Stimulated activated CD4-positive, alpha-beta T cell treated with anti-CD3 and anti-CD28 coated beads, Interleukin-4, amount 100 ng/mL, for 4 hours (primary cell): ENCODE data around the gene ARHGEF28.

Source experiments
- DNase-seq, 2 experiments: peaks; one replicate each; pipeline ENCODE4 v3.0.0-alpha.2; 2020

Gene ARHGEF28

DNA sequence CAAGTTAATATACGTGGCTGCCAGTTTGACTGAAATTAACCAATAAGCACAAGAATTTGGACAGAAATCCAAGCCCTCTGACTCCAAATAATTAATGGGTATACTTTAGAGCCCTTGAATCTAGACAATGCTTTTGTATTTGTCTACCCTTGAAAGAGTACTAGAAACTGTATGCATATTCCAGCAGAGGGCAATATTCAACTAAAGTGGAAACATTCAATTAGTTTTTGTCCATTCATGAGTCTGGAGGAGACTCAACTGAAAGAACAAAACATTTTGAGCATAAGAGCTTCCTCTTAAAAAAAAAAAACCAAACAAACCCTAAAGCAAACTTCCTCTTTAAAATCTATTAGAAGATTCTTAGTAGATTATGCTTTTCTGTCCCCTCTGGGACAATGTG lies 157.8 kb downstream of the ARHGEF28 start:
- no peak for DNase-seq

DNA sequence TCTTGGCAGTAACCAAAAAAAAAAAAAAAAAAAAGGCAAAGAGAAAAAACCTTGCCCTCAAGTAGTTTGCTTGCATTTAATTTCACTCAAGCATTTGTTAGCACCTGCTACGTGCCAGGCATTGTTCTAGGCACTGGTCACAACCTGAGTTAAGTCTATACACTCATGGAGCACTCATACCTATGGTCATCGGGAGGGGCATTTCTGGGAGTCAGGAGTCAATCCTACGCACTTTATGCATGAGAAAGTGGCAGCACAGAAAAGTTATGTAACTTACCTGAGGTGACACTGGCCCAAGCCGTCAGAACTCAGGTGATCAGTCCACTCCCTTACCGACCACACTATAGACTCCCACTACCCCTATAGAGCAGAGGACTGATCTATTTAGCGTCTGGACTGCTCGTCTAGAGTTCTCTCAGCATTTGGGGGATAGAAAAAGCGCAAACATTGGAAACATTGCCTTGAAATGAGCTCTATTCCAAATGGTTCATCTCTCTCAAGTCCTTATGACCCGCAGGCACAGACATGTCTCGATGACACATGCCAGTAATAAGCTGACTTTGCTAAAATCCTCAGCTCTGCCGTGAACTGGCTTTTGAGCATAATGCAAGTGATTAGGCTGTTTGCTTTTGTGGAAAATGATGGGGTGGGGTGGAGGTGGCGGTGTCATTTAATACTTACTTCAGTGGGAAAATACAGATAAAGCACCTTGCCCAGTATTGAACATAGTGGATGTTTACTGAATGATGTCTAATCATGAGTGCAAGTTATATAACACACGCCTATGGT lies 160.2 kb downstream of the ARHGEF28 start:
- DNase-seq, result no peak

DNA sequence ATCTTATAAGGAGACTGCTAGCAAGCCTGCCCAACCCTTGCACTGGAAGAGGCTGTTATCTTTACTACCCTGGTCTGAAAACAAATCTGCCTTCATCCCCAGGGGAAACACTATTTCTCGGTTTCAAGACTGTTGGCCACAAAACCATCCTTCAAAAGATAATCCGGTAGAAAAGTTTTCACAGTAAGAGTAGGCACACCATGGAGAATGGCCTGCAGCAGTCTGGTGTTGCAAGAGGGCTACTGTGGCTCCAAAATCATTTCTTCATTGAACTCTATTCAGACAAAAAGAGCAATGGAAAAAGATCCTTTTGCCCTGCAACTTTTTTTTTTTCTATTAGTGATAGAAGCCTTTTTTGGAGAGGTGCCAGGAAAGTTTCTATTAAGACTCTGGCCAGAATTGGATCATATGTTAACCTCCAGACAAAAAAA lies 163.9 kb downstream of the ARHGEF28 start:
- no peak for DNase-seq

DNA sequence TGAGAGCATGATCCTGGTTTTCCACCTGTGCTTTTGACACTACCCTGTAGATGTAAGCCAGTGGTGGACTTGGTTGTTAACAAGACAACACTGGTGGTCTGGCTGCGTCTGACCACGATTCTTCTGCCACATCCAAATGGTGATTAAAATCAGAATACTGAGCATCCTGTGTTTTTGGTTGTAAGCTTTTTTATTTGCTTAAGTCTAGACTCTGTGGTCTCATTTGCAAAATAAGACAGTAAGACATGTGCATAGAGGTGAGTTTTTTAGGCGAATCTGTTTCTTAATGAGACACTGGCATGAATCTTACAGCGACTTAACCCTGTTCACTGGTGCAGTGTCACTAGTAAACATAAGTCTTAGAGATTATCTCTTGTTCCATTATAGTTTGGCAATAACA lies 165.4 kb downstream of the ARHGEF28 start:
- no peak for DNase-seq

DNA sequence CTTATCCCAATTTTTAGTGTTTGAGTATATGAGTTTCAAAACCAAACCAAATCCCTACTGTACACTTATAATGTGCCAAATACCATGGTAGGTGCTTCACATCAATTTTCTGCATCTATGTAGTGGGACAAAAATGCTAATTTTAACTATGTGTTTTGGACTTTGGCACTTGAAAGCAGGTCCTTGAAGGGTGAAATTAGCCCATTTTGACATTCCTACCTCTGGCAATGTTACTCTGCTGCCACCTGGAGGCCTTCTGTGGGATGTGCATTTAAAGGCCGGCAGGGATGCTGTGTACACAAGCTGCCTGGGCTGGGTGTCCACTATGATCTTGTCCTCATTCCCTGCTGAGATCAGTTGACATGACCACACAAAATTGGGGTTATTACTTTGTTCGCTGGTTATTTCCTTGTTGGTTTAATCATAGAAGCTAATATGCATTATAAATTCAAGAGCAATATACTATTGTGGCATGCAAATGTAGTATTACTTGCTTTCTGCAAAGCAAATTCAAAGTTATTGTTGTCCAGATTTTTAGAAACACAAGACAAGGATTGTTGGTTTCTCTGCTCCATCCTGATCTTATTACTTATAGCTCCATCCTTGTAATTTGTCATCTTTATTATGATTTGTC lies 166.8 kb downstream of the ARHGEF28 start:
- DNase-seq, result peak; percentile 36 to 50

DNA sequence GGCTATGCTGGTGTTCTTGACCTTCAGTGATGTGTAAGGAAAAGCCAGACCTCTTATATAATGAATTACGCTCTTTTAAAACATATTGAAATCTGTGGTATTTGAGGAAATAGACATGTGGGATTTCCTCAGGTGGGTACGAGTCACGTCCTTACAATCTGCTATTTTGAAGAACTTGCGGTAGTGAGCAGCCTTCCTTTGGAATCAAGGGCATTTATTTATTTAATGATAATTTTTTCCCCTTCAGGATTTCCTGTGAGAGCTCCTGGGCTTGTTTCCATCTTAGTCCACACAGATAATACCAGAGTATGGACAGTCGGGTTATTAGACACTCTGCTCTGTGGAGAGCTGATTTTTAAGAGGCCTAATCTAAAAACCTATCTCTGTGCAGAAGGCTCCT lies 167.9 kb downstream of the ARHGEF28 start:
- DNase-seq, result no peak

DNA sequence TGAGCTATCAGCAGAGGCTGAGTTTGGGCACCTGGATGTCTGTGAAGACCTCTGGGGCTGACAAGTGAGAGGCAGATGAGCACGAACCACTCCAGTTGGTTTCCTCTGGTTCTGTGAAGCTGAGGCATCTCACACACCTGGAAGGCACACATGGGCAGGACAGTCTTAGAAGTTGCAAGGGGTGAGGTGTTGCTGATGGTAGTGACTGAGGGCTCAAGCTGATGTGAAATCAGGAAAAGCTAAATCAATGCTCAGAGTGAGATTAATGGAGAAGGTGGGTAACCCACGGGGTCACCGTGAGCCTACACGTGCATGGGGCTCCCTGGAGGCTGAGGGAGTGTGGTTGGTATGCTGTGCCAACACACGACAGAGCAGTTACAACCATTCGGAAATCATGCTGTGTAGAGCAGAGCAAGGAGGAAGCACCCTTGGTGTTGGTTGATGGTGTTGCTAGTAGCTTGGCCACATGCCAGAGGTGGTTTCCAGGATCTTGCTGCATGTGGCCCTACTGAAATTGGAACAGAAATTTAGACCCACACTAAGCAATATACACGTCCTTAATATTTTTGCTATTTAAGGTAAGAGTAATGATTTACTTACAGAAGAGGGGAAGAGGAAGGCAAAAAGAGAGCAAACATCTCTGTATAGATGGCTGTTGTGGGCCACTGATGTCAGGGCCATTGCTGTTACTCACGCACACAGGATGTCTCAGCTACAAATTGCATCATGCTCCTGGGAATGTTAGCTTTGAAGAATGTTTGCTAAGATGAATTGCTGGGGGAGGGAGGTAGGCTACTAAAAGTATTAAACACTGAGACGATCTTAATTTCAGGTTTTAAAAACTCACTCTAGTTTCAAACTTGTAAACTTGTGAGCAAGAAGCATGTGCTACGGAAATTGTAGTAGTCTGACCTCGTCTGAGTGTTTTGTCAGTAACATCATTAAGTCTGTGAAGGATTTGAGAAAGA lies 170.5 kb downstream of the ARHGEF28 start:
- DNase-seq, result no peak

DNA sequence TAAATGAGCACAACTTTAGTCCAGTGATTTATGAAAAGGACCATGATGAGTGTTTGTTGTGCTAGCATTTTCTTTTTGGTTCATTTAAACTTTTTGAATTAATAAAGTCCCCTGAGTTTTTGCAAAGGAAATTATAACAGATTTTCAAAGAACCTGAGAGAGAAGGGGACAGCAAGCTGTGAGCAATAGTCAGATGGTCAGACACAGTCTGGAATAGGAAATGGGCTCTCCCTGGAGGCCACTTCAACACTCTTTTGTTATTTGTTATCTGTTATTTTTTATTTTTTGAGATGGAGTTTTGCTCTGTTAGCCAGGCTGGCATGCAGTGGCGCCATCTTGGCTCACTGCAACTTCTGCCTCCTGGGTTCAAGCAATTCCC lies 171.1 kb downstream of the ARHGEF28 start:
- DNase-seq, result no peak

DNA sequence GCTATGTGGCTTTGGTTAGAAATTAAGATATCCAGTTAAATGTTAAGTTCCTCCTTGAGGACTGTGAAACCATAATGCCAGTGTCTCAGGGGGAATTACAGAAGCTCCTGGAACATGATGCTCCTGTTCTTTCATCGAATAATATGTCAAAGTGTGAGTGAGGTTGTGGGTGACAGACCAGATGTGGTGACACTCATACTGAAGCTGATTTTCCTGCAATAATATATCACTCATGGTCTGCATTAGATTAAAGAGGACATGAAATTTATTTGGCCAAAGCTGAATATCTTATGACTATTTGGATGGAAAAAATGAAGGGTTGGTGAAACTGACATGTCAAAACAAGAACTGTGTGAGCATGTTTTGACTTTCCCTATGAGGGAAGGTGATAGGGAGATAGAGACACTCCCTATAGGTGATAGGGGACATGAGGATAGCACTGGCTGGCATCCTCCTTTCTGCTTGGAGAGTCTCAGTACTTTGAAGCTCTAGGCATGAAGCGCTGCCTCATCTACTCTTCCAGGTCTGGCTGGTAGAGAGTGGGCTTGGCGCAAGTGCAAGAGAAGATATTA lies 173.5 kb downstream of the ARHGEF28 start:
- no peak for DNase-seq

DNA sequence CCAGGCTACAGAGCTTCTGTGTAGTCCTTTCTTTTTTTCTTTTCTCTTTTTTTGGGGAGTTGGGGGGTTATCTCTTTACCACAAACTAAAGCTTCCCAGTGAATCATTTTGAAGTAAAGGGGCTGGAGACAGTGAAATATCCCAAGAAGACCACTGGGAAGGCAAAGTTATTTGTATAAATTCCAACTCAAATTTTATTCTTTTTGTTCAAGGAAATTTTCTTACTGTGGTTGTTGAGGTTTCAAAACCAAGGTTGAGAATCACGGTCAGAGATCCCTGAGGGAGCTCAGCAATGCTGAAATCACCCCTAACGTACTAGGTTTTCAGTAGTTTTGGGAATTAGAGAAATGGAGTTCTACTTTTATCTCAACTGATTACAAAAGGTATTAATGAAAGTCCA lies 175.7 kb downstream of the ARHGEF28 start:
- no peak for DNase-seq

DNA sequence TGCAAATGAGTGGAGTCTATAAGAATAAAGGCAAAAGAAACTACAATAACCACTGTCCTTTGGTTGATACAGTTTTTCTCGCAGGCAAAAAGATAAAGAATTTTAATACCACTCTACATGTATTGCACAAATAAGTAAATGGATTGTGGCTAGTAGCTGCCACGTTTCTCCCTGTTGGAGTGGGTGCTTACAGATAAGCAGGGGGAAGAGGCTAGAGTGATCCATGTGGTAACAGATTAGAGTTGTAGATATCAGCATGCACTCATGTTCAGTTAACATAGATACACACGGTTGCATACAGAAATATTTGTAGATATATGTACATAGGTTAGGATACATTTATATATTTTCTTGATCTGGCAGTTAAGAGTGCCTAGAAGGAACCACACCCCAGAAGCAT lies 179.5 kb downstream of the ARHGEF28 start:
- no peak for DNase-seq

DNA sequence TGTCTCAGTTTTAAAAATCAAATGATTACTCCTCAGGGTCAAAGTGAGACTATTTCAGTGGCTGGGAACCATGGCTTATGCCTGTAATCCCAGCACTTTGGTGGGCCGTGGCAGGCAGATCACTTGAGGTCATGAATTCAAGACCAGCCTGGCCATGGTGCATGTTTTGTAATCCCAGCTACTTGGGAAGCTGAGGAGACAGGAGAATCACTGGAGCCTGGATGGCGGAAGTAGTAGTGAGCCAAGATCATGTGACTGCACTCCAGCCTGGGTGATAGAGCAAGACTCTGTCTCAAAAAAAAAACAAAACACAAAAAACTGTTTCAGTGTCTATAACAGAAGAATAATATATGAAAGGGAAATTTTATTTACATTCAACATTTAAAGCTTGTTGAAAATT lies 182.9 kb downstream of the ARHGEF28 start:
- no peak for DNase-seq

DNA sequence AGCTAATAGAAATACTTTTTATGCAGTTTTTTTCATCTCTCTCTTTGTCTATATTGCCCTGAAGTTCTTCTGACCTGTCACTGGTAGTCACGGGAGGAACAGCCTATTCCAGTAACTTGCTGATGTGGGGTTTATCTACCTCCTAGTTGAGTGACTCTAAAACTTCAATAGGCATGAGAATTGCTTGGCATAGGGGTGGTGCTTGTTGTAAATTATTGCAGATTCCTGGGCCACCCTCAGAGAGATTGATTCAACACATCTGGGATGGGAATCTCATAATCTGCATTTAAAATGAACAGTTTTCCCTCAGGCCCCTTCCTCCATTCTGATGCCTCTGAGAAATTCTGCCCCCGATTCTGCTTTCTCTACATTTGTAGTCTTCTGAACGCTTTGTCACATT lies 184.4 kb downstream of the ARHGEF28 start:
- DNase-seq, result no peak

DNA sequence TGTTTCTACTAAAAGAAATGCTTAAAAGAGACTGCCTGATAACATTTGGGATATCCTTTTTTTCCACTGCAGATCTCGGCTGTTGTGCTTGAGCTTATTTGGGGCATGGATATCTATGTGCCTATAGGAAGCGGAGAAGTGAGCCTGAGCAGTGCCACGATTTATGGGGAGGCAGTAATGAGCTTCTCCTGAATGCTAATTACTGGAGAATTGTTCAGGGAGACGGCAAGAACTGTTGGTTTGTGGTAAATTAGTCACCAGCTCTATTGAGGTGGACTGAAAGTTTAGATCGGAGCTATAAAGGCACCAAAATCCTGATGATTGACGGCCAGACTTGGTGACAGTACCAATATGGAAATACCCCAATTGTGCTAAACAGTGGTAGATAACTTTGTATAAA lies 186.5 kb downstream of the ARHGEF28 start:
- no peak for DNase-seq

DNA sequence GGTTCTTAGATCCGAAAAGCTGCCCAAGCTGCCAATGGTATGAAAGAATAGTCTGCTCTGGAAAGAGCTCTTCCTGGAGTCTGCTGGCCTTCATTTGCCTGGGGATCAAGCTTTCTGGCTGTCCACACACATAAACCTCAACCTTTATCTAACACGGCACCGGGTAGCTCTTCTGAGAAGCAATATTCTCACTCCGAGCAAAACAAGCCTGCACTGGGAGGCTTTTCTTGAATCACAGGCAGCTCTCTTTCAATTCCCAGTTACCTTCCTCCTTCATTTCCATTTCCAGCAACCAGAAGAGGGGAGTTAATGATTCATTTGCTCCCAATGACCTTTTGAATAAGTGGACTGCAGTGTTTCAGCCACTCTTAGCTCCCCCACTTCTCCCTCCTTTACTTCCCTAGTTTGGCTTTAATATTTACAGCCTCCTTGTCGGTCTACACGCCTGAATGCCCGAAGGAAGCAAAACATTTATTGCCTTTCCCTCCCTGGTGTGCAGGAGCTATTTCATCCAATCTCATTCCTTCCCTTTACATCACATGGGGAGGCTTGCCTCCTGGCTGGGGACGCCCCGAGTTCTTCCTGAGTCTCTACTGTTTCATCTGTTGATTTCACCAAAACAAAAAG lies 187.1 kb downstream of the ARHGEF28 start:
- DNase-seq, result no peak

DNA sequence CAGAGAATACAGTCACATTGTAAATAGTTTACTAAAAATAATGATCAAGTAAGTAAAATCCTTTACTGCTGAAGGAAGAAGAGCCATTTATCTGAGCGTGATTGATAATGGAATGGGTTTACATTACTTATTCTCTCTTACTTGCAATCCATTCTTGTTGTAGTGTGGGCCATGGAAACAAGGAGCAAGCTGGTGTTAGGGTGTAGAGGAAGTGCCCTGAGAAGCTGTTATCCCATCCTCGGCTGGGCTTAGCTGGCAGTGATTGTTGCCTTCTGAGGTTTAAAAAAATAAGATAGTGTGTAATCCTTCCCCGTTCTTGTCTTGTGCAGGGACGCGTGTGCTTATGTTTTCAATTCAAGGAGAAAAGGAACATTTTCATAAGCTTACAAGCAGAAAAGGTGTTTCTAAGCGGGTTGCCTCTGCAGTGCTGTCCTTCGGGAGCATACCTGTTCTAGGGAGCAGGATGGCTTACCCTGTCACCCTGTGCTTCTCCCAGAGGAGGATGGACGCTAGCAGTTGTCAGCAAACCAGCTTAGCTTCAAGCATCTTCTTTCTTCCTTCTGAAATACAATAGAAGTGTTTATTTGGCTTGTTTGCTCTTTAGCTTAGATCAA lies 188.3 kb downstream of the ARHGEF28 start:
- DNase-seq, result no peak

DNA sequence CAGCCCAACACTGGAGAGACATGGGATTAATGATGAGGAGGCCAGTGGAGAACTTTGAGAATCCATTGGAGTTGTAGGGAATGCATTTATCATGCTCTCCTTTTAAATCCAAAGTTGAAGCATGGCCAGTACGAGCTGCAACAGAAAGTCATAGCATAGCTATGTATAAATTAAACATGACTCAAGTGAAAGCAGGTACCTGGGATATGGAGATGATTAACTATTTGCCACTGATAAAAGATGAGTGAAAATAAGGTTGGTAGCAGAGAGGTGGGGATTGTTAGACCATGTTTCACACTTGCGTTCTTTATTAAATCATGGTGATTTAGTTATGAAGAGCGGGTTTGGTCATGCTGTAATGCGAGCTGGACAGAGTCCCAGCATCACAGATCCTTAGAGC lies 189.6 kb downstream of the ARHGEF28 start:
- DNase-seq, result no peak

DNA sequence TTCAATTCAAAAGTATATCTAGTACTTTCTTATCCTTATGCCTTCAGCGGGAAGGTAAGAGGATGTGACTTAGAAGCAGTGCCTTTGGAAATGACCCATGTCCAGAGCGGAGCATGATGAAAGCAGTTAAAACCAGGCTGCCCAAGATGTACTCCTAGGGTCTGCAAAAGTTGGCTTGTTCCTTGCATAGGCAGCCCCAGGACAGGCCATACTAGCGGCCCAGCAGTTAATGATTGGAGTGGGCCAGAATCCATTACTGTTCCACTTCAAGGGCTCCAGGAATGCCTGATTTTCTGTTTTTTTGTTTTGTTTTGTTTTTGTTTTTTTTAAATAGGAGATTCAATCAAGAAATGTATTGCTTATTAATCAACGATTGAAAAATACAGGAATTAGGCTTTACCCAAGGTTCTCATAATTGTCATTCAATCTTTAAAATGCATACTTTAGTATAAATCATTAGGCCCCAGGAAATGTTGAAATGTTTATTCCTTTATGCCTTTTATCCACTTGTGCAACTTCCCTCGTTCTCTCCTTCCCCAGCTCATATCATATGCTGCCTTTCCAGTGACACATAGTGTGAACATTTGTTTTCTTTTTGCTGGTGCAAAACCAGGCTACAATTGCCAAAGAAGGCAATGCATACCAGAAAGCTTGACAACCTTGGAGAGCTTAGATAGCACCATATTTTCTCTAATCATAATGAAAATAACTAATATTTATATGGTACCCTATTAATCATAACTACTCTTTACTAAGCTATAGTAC lies 190.8 kb downstream of the ARHGEF28 start:
- DNase-seq, result no peak

DNA sequence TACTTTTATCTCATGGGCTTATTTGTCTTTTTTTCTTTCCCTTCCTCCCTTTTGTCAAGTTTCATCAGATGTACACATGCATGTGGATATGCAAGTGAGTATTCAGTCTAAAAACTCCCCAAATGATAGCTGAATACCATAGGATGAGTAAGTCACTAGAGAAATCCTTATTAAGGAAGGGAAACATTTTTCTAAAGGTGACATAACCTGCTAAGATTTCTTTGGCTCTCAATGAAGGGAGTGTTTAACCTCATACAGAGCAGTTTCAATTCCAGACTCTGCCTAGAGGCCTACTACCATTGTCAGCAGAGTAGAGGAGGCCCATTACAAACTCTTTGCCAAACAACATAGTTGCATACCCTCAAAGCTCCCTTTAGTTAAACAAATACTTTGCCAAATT lies 192.4 kb downstream of the ARHGEF28 start:
- DNase-seq, result no peak

DNA sequence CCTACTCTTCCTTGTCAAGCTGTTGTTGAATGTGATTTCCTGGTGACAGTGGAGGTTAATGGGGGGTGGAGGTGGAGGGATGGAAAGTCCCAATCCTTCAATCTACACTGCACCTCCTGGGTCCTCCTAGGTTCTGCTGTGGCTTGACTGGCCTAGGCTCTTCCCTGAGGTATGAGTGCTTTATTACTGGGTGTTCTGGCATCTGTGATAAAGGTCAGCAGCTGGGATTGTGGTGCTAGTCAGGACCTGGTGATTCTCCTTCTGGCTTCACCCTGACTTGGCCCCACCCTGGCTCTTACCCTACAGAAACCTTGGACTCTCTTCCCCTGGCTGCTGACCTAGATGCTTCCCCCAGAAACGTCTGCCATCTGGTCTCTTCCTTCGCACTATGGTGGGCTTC lies 194.3 kb downstream of the ARHGEF28 start:
- DNase-seq, result no peak

DNA sequence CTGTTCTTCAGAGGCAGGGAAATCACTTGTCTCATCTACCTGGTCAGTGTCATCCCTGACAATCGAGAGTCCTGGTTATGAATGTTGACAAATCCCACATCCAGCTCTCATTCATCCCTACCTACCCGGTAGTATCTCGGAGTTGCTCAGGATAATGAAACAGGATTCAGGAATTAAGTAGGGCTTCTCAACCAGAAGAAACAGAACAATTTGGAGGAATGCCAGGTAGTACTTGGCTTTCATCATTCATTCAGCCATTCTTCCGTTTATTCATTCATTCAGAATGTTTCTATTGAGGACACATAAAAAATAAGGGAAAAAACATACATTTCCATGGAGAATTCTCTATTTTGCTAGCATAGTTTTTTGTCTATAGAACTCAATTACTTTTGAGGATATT lies 195.0 kb downstream of the ARHGEF28 start:
- no peak for DNase-seq
